Measurements from ENCODE around the gene MRPL24. TPM values are rescaled to one million over a fixed set of nuclear protein-coding genes. Genes with fewer than 3 reads are reported as not detected.
A peak's percentile ranks its signal among the peaks of the same experiment; 100 is the strongest.

Gene MRPL24
- total and polyA plus RNA-seq, 9 of the 15 experiments (the other 6 are each of a cell fraction or from before 2014, with no cell fraction given), result 74.3 to 267 (median 113) TPM

GRCh38 chr1:156705918-156706656 is 34.8 kb downstream of the MRPL24 start (continued):
- TF ChIP-seq ZHX1 (conservative IDR thresholded peaks at IDR 0.05; ENCODE audit: low read length) (0 out of 2 replicates have a peak, but pooled peaks have one; percentile 35), ARID4B (CRISPR knock-in tag; IDR thresholded peaks at IDR 0.05) (no peak), ZC3H8 (IDR thresholded peaks at IDR 0.05) (no peak), TCF7 (IDR thresholded peaks at IDR 0.05; ENCODE audit: borderline replicate concordance) (no peak), ZFP91 (CRISPR knock-in tag; IDR thresholded peaks at IDR 0.05) (no peak), TAF1 (IDR thresholded peaks at IDR 0.05; ENCODE audit: control insufficient read depth, extremely low read depth, insufficient read depth, low read length, severe bottlenecking) (peak; percentile 50), FUS (optimal IDR thresholded peaks at IDR 0.05; ENCODE audit: low read depth, low read length) (no peak), TFE3 (CRISPR knock-in tag; IDR thresholded peaks at IDR 0.05) (no peak), ZNF79 (CRISPR knock-in tag; IDR thresholded peaks at IDR 0.05; ENCODE audit: low read depth) (no peak), PHB (CRISPR knock-in tag; IDR thresholded peaks at IDR 0.05) (no peak), RBM17 (IDR thresholded peaks at IDR 0.05; ENCODE audit: borderline replicate concordance, low read depth, low read length) (no peak), ZKSCAN1 (IDR thresholded peaks at IDR 0.05; ENCODE audit: low read depth, low read length) (no peak), CREB3L1 (IDR thresholded peaks at IDR 0.05; ENCODE audit: borderline replicate concordance, low read depth) (no peak), FOXM1 (IDR thresholded peaks at IDR 0.05; ENCODE audit: low read depth) (peak; percentile 15; the same call in 1 of the 2 replicates), FOXM1 (CRISPR knock-in tag; IDR thresholded peaks at IDR 0.05; ENCODE audit: low read depth) (no peak)
